Hepatocyte (in vitro differentiated cells): ENCODE results near the gene ACTR1A. TPM values are rescaled to one million over a fixed set of nuclear protein-coding genes. Genes with fewer than 3 reads are reported as not detected.

Experiments
- DNase-seq: peaks from one replicate; pipeline ENCODE4 v3.0.0-alpha.2; 2016; ENCODE audit warnings: low spot score
- H2AFZ ChIP-seq: fragments of 200-600 bp; sonication (generic); 2 replicates; pipeline ENCODE4 v1.6.0; 2016; ENCODE audit warnings: antibody characterized with exemption, mild to moderate bottlenecking
- H3K27ac ChIP-seq: fragments of 200-600 bp; sonication (generic); 2 replicates; pipeline ENCODE4 v1.5.1; 2016; ENCODE audit warnings: mild to moderate bottlenecking
- H3K27me3 ChIP-seq: fragments of 200-600 bp; sonication (generic); 2 replicates; pipeline ENCODE4 v1.6.1; 2016
- H3K36me3 ChIP-seq: fragments of 200-600 bp; sonication (generic); replicated peaks from 2 replicates; pipeline ENCODE4 v1.5.1; 2016; ENCODE audit warnings: low read depth; ENCODE audit not compliant: insufficient read depth
- H3K4me1 ChIP-seq: fragments of 200-600 bp; sonication (generic); 2 replicates; pipeline ENCODE4 v1.5.1; 2016; ENCODE audit warnings: mild to moderate bottlenecking, moderate library complexity; ENCODE audit not compliant: insufficient read depth
- H3K4me2 ChIP-seq: fragments of 200-600 bp; sonication (generic); 2 replicates; pipeline ENCODE4 v1.6.0; 2016
- H3K4me3 ChIP-seq: fragments of 200-600 bp; sonication (generic); 2 replicates; pipeline ENCODE4 v1.5.1; 2016; ENCODE audit warnings: mild to moderate bottlenecking
- H3K79me2 ChIP-seq: fragments of 200-600 bp; sonication (generic); 2 replicates; pipeline ENCODE4 v1.6.0; 2017; ENCODE audit warnings: mild to moderate bottlenecking
- H3K9me2 ChIP-seq: fragments of 200-600 bp; sonication (generic); replicated peaks from 2 replicates; pipeline ENCODE4 v1.6.0; 2017; ENCODE audit warnings: mild to moderate bottlenecking; ENCODE audit not compliant: insufficient read depth
- H3K9me3 ChIP-seq: fragments of 200-600 bp; sonication (generic); 2 replicates; pipeline ENCODE4 v1.5.1; 2016; ENCODE audit warnings: low read depth, mild to moderate bottlenecking
- H4K20me1 ChIP-seq: fragments of 200-600 bp; sonication (generic); 2 replicates; pipeline ENCODE4 v1.6.0; 2016; ENCODE audit warnings: mild to moderate bottlenecking; ENCODE audit not compliant: insufficient read depth, poor library complexity, severe bottlenecking
- EZH2 ChIP-seq: fragments of 200-600 bp; sonication (generic); IDR thresholded peaks from 2 replicates; pipeline ENCODE4 v1.6.1; 2016; ENCODE audit warnings: antibody characterized with exemption, mild to moderate bottlenecking, borderline replicate concordance
- EZH2phosphoT487 ChIP-seq: fragments of 200-600 bp; sonication (generic); IDR thresholded peaks from one replicate; pipeline ENCODE4 v1.6.1; 2018; ENCODE audit warnings: antibody characterized with exemption, mild to moderate bottlenecking, low read depth, moderate library complexity; ENCODE audit not compliant: unreplicated experiment, severe bottlenecking
- WGBS: methylation state at CpG from one replicate; pipeline ENCODE4 v1.1.6; 2016; ENCODE audit warnings: low lambda C conversion rate; ENCODE audit errors: missing lambda C conversion rate; 5-methylcytosine and 5-hydroxymethylcytosine counted together
- polyA plus RNA-seq: library from polyadenylated mRNA; unstranded; fragments of >200 nt; fragmentation: Nextera tagmentation; extraction: Ambion mirVana; gene quantifications from 2 replicates; pipeline ENCODE4 v1.2.1, GENCODE V29; 2016
- total RNA-seq: library from RNA; depleted of rRNA; stranded (reverse); fragments of >200 nt; gene quantifications from 2 replicates; pipeline ENCODE4 v1.2.3, GENCODE V29; 2014
- TF ChIP-seq, protein P1 (sequence below): fragments of 200-600 bp; sonication (generic); IDR thresholded peaks from 2 replicates; pipeline ENCODE4 v1.5.1; 2016; ENCODE audit warnings: antibody characterized with exemption, mild to moderate bottlenecking; ENCODE audit not compliant: poor library complexity

Gene ACTR1A
- total and polyA plus RNA-seq, 2 experiments from 2014 or later = 86.7 to 90.7 TPM

DNA sequence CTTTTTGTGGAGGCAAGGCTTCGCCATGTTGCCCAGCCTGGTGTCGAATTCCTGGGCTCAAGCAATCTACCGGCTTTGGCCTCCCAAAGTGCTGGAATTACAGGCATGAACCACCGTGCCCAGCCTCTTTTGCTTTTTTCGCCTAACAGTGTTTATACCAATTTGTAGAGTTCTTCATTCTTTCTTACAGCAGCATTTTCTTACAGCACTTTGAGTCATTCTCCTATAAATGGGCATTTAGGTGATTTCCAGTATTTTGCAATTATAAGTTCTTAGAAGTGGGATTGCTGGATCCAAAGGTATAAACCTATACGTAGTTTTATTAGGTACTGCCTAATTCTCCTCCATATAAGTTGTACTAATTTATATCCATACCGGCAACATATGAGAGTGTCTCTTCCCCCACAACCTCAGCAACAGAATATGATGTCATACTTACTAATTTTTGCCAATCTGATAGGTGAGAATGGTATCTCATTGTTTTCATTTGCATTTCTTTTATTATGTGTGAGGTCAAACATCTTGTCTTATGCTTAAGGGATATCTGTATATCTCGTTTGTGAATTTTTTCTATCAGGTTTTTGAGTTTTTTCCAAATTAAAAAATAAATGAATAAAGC, 40.4 kb upstream of the ACTR1A start:
- peaks cover 3% of the 10 kb centered on the region for H4K20me1 ChIP-seq
- H3K4me2 ChIP-seq = no peak overlapping the region
- peaks cover 7% of the 10 kb centered on the region for H3K4me1 ChIP-seq
- no peaks in the 10 kb centered on the region for H3K9me3 ChIP-seq
- 80% methylated on average over 8 of the region's 8 CpGs for WGBS
- no peak overlapping the region for H3K27ac ChIP-seq
- H2AFZ ChIP-seq = no peak overlapping the region
- no peak for DNase-seq
- no peak overlapping the region for H3K4me3 ChIP-seq
- TF ChIP-seq, protein P1, sequence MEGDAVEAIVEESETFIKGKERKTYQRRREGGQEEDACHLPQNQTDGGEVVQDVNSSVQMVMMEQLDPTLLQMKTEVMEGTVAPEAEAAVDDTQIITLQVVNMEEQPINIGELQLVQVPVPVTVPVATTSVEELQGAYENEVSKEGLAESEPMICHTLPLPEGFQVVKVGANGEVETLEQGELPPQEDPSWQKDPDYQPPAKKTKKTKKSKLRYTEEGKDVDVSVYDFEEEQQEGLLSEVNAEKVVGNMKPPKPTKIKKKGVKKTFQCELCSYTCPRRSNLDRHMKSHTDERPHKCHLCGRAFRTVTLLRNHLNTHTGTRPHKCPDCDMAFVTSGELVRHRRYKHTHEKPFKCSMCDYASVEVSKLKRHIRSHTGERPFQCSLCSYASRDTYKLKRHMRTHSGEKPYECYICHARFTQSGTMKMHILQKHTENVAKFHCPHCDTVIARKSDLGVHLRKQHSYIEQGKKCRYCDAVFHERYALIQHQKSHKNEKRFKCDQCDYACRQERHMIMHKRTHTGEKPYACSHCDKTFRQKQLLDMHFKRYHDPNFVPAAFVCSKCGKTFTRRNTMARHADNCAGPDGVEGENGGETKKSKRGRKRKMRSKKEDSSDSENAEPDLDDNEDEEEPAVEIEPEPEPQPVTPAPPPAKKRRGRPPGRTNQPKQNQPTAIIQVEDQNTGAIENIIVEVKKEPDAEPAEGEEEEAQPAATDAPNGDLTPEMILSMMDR = no peak
- TF ChIP-seq EZH2 = no peak
- no peak for TF ChIP-seq EZH2phosphoT487
- H3K27me3 ChIP-seq = no peaks in the 10 kb centered on the region
- no peaks in the 10 kb centered on the region for H3K9me2 ChIP-seq
- H3K79me2 ChIP-seq = peaks cover 43% of the 10 kb centered on the region
- H3K36me3 ChIP-seq = no peaks in the 10 kb centered on the region

DNA sequence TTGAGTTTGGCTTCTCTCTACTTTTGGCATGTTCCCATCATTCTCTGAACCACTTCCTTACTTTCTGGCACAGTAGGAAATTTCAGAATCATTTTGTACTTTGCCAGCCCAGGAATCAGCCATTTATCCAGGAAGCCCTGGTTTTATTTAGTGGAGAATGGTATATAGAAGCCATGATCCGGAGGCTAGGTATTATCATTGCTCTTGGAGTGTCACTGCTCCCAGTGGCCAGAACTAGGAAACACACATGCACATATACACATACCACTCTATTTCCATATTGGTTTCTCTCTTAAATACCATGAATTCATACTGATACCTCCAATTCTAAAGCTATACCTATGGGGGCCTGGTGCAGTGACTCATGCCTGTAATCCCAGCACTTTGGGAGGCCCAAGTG, 37.5 kb upstream of the ACTR1A start:
- Histone ChIP-seq H3K27me3 (no peaks in the 10 kb centered on the region), H3K9me3 (no peaks in the 10 kb centered on the region), H4K20me1 (peaks cover 3% of the 10 kb centered on the region), H3K4me2 (no peak overlapping the region), H3K27ac (no peak overlapping the region), H3K4me3 (no peak overlapping the region), H3K4me1 (no peaks in the 10 kb centered on the region), H3K36me3 (no peaks in the 10 kb centered on the region), H2AFZ (no peak overlapping the region), H3K79me2 (peaks cover 38% of the 10 kb centered on the region), H3K9me2 (no peaks in the 10 kb centered on the region)
- peak; percentile 18 for DNase-seq
- TF ChIP-seq, protein P1 = peak; percentile 21
- TF ChIP-seq EZH2phosphoT487 = no peak
- WGBS = 84% methylated on average over 1 of the region's 1 CpG

DNA sequence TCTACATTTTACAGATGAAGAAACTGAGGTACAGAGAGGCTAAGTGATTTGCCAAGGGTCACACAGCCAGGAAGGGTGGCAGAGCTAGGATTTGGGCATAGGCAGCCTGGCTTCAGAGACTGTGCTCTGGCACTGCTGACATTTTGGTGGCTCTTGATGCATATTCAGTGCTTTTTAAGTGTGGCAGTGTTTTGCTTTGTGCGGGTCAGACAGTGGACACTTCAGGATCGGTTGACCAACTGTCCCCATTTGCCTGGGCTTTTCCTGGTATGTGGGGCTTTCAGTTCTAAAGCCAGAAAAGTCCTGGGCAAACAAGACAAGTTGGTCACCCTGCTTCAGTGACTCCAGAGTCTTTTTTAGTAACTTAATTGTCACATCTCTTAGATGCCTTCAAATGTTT, 36.3 kb upstream of the ACTR1A start:
- Histone ChIP-seq H3K9me3 (no peaks in the 10 kb centered on the region), H2AFZ (no peak overlapping the region), H3K4me1 (no peaks in the 10 kb centered on the region), H3K79me2 (peaks cover 32% of the 10 kb centered on the region), H3K27me3 (no peaks in the 10 kb centered on the region), H3K9me2 (no peaks in the 10 kb centered on the region), H3K36me3 (no peaks in the 10 kb centered on the region), H3K4me2 (no peak overlapping the region), H4K20me1 (peaks cover 3% of the 10 kb centered on the region), H3K4me3 (no peak overlapping the region), H3K27ac (no peak overlapping the region)
- DNase-seq = no peak
- WGBS = 77% methylated on average over 2 of the region's 2 CpGs
- TF ChIP-seq, protein P1 = no peak
- TF ChIP-seq EZH2 (no peak), EZH2phosphoT487 (no peak)
